A549 treated with AZD2906 at 1 μM for 4 hours (cell line): ENCODE measurements around the gene FNIP2. TPM values are rescaled to one million over a fixed set of nuclear protein-coding genes. Genes with fewer than 3 reads are reported as not detected.

Experiments used
- total RNA-seq: library from RNA; stranded (reverse); fragments of 200-300 nt; extraction: Qiagen RNA extraction; gene quantifications from 5 replicates; pipeline ENCODE4 v1.2.3, GENCODE V29; 2022

Gene FNIP2
- 5.2 to 8.1 TPM (median 6.6 TPM) in 5 replicates for total RNA-seq

DNA sequence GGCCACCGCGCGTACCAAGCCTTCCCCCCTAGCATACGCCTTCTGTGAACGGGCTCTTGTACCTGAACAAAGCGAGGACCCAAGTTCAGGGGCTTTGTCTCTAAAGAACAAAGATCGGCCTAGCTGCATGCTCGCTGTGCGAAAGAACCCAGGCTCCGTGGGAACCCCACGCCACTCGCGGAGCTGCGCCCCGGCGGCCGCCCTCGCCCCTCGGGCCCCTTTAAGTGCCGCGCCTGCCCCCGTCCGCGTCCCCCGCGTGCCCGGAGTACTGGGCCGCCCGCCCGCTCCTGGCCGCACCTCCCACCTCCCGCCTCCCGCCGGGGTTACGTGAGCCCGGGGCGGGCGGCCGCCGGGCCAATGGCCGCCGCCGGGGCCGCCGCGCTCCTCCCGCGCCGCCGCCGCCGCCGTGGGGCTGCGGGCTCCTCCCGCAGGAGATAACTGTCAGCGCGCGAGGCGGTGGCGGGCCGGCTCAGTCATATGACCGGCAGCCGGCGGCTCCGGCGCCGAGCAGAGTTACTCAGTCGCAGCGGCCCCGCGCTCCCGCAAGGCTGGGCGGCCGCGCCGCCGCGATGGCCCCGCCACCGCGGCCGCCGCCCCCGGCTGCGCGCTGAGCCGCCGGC is at the start of gene FNIP2:
TSS of gene FNIP2 (plus strand) at position 472 of the 620 bp plus-strand sequence. CDS start 187 bp downstream, outside the sequence.

DNA sequence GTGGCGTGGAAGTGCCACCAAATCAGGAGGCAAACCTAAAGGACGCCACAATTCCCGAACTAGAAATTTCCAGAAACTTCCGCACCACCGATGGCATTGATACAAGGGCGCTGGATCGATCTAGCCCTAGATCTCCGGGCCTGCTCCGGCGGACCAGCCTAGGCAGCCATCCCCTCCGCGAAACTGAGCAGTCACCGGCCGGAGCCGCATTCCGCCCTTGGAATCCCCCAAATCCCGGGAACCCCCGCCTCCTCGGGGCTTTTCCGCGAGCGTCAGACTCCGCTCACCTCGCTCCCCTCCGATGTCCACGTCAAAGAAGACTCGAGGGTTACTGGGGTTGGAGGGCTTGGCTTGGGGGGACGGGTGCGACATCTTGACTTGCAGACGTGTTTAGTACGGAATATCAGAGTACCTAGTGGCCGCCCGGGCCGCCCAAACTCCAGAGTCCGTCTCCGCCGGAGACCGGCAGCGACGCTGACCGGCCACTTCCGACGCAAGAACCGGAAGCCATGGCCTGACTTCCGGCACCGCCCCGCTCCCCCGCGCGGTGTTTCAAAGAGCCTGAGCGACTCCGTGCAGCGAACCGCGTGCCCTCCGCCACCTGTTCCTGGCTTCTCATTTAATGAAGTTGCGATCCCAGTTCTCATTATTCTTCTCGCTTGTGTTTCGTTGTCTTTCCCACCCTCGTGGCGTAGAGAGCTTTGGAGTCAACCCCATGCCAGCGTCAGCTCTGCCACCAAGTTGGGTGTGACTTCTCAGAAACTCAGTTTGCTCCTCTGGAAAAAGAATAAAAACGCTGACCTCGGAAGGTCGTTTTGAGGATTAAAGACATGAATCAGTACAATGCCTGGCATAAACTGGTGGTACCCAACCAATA is 45.7 kb upstream of the FNIP2 start, which contains the start of gene PPID:
TSS of gene PPID (minus strand) at position 480 of the 877 bp plus-strand sequence. CDS start at position 372, 108 bp downstream.

Other genes with a start within 250 kb of the FNIP2 start
- gene RXFP1, start 247.1 kb upstream of the FNIP2 start, total RNA-seq = not detected in 5 replicates
- 6.9 to 8.7 TPM (median 7.7 TPM) in 5 replicates for gene C4orf46, start 97.1 kb upstream of the FNIP2 start, total RNA-seq
- gene ETFDH, start 96.7 kb upstream of the FNIP2 start, total RNA-seq = 3.4 to 5.2 TPM (median 4.7 TPM) in 5 replicates
- 31.0 to 34.1 TPM (median 33.3 TPM) in 5 replicates for gene PPID, start 45.6 kb upstream of the FNIP2 start, total RNA-seq